ENCODE results near the gene TMEM272.

Gene TMEM272

GRCh38 chr13:51887468-51887867, 42.5 kb upstream of the TMEM272 start:
- peaks cover 3% of the 10 kb centered on the region for H3K27me3 ChIP-seq (ENCODE audit: insufficient read depth, low read length, poor library complexity)
- H3K4me2 ChIP-seq (ENCODE audit: insufficient read depth, low read length): no peak overlapping the region
- H3K27ac ChIP-seq (ENCODE audit: low read length): no peak overlapping the region
- ATAC-seq (ENCODE audit: insufficient read depth, low read depth) (no peak), DNase-seq (no peak)
- TF ChIP-seq EZH2 (IDR thresholded peaks at IDR 0.05; ENCODE audit: borderline replicate concordance, low read depth, low read length, severe bottlenecking): no peak
- TF ChIP-seq, protein P1, sequence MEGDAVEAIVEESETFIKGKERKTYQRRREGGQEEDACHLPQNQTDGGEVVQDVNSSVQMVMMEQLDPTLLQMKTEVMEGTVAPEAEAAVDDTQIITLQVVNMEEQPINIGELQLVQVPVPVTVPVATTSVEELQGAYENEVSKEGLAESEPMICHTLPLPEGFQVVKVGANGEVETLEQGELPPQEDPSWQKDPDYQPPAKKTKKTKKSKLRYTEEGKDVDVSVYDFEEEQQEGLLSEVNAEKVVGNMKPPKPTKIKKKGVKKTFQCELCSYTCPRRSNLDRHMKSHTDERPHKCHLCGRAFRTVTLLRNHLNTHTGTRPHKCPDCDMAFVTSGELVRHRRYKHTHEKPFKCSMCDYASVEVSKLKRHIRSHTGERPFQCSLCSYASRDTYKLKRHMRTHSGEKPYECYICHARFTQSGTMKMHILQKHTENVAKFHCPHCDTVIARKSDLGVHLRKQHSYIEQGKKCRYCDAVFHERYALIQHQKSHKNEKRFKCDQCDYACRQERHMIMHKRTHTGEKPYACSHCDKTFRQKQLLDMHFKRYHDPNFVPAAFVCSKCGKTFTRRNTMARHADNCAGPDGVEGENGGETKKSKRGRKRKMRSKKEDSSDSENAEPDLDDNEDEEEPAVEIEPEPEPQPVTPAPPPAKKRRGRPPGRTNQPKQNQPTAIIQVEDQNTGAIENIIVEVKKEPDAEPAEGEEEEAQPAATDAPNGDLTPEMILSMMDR (IDR thresholded peaks at IDR 0.05; ENCODE audit: borderline replicate concordance, extremely low read depth, low read length, poor library complexity, severe bottlenecking): no peak
- H3K4me3 ChIP-seq (ENCODE audit: low read depth in 1 of 2, low read length in 2 of 2): no peak overlapping the region
- no peaks in the 10 kb centered on the region for H3K4me1 ChIP-seq (ENCODE audit: insufficient read depth, low read length)
- H3K36me3 ChIP-seq (ENCODE audit: insufficient read depth, low read length): no peaks in the 10 kb centered on the region
- no peak overlapping the region for H2AFZ ChIP-seq (ENCODE audit: low read depth, low read length)
- H3K79me2 ChIP-seq (ENCODE audit: insufficient read depth, low read length): no peaks in the 10 kb centered on the region
- no peaks in the 10 kb centered on the region for H4K20me1 ChIP-seq (ENCODE audit: insufficient read depth, low read length)
- H3K9ac ChIP-seq (ENCODE audit: low read depth, low read length): no peak overlapping the region
- peaks cover 8% of the 10 kb centered on the region for H3K9me3 ChIP-seq (ENCODE audit: insufficient read depth, low read length, severe bottlenecking)

DNA sequence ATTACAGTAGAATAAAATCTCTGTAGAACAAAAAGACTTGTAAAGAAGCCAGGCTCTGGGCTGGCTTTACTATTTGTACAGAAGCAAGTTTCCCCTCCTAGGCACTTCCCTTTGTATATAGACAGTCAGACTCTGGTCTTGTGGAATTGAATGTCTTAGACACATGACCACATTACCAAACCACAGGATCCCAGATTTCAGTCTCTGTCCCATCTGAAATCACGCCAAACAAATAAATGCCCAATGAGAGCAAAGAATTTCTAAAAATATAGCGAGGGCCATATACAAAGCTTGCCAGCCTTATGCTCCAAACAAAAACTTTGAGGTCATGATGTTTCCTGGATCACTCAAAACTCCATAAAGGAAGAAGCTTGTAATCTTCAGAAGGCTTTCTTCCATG, 40.7 kb upstream of the TMEM272 start:
- no peak overlapping the region for H2AFZ ChIP-seq (ENCODE audit: low read depth, low read length)
- no peaks in the 10 kb centered on the region for H4K20me1 ChIP-seq (ENCODE audit: insufficient read depth, low read length)
- H3K36me3 ChIP-seq (ENCODE audit: insufficient read depth, low read length): no peaks in the 10 kb centered on the region
- TF ChIP-seq, protein P1 (IDR thresholded peaks at IDR 0.05; ENCODE audit: borderline replicate concordance, extremely low read depth, low read length, poor library complexity, severe bottlenecking): no peak
- TF ChIP-seq EZH2 (IDR thresholded peaks at IDR 0.05; ENCODE audit: borderline replicate concordance, low read depth, low read length, severe bottlenecking): no peak
- no peaks in the 10 kb centered on the region for H3K4me1 ChIP-seq (ENCODE audit: insufficient read depth, low read length)
- no peak for ATAC-seq (ENCODE audit: insufficient read depth, low read depth)
- H3K27me3 ChIP-seq (ENCODE audit: insufficient read depth, low read length, poor library complexity): peaks cover 3% of the 10 kb centered on the region
- H3K4me3 ChIP-seq (ENCODE audit: low read depth in 1 of 2, low read length in 2 of 2): no peak overlapping the region
- no peak overlapping the region for H3K9ac ChIP-seq (ENCODE audit: low read depth, low read length)
- no peak overlapping the region for H3K27ac ChIP-seq (ENCODE audit: low read length)
- no peak overlapping the region for H3K4me2 ChIP-seq (ENCODE audit: insufficient read depth, low read length)
- peaks cover 8% of the 10 kb centered on the region for H3K9me3 ChIP-seq (ENCODE audit: insufficient read depth, low read length, severe bottlenecking)
- DNase-seq: no peak
- no peaks in the 10 kb centered on the region for H3K79me2 ChIP-seq (ENCODE audit: insufficient read depth, low read length)

GRCh38 chr13:51883226-51883600, 38.2 kb upstream of the TMEM272 start:
- H3K4me1 ChIP-seq (ENCODE audit: insufficient read depth, low read length): no peaks in the 10 kb centered on the region
- H4K20me1 ChIP-seq (ENCODE audit: insufficient read depth, low read length): no peaks in the 10 kb centered on the region
- H3K79me2 ChIP-seq (ENCODE audit: insufficient read depth, low read length): no peaks in the 10 kb centered on the region
- no peak for DNase-seq
- no peaks in the 10 kb centered on the region for H3K36me3 ChIP-seq (ENCODE audit: insufficient read depth, low read length)
- no peak for ATAC-seq (ENCODE audit: insufficient read depth, low read depth)
- H3K9me3 ChIP-seq (ENCODE audit: insufficient read depth, low read length, severe bottlenecking): peaks cover 8% of the 10 kb centered on the region
- no peak overlapping the region for H3K4me2 ChIP-seq (ENCODE audit: insufficient read depth, low read length)
- H3K27ac ChIP-seq (ENCODE audit: low read length): no peak overlapping the region
- no peaks in the 10 kb centered on the region for H3K27me3 ChIP-seq (ENCODE audit: insufficient read depth, low read length, poor library complexity)
- no peak overlapping the region for H3K9ac ChIP-seq (ENCODE audit: low read depth, low read length)
- H2AFZ ChIP-seq (ENCODE audit: low read depth, low read length): no peak overlapping the region
- TF ChIP-seq EZH2 (IDR thresholded peaks at IDR 0.05; ENCODE audit: borderline replicate concordance, low read depth, low read length, severe bottlenecking): no peak
- TF ChIP-seq, protein P1 (IDR thresholded peaks at IDR 0.05; ENCODE audit: borderline replicate concordance, extremely low read depth, low read length, poor library complexity, severe bottlenecking): no peak
- H3K4me3 ChIP-seq (ENCODE audit: low read depth in 1 of 2, low read length in 2 of 2): no peak overlapping the region
